Peyer's patch (tissue), 4 donors: ENCODE measurements around the gene PRPF6.

Experiments
- POLR2A ChIP-seq, 2 donors: fragments of 450-650 bp; IDR thresholded peaks; one replicate each; pipeline ENCODE4 v1.5.1; 2017; ENCODE audit warnings: antibody characterized with exemption in 2 of 2, mild to moderate bottlenecking in 2 of 2, moderate library complexity in 2 of 2
- TF ChIP-seq, protein P1 (sequence below), 6 experiments: fragments of 450-650 bp in 4 of 6; fragments of 200-600 bp in 2 of 6; sonication (generic) in 1 of 6; IDR thresholded peaks; one replicate each; pipeline ENCODE4 v1.5.1; 2017 to 2019; ENCODE audit warnings: antibody characterized with exemption in 6 of 6, mild to moderate bottlenecking in 3 of 6, moderate library complexity in 1 of 6

DNA sequence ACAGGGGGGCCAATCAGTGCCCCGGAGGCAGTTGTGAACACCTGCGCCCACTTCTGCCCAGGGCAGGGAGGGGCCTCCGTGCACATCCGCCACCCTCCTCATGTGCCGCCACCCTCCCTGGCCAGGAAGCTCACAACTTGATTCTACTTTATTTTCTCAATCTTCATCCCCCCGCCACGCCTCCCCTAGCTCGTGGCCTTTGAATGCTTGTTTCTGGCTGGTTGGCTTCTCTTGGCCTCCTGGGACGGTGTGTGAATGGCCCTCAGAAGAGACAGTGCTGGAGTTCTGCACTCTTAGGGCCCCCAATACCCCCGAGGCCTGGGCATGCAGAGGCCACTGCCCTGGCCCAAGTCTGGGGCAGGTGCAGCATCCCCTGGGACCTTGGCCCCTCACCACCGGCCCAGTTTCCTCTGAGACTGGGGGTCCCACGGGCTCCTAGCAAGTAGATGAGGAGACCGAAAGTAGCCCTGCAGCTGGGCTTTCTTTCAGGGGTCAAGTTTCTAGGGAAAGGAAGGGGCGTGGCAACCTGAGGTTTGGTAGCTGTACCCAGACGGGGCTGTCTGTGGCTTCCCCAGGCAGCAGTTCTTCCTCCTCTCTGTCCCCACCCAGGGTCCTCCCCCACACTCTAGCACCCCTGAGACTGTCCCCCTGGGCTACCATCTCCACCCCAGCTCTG lies 97.1 kb downstream of the PRPF6 start:
- TF ChIP-seq POLR2A (IDR thresholded peaks at IDR 0.05) = no peak
- TF ChIP-seq, protein P1, sequence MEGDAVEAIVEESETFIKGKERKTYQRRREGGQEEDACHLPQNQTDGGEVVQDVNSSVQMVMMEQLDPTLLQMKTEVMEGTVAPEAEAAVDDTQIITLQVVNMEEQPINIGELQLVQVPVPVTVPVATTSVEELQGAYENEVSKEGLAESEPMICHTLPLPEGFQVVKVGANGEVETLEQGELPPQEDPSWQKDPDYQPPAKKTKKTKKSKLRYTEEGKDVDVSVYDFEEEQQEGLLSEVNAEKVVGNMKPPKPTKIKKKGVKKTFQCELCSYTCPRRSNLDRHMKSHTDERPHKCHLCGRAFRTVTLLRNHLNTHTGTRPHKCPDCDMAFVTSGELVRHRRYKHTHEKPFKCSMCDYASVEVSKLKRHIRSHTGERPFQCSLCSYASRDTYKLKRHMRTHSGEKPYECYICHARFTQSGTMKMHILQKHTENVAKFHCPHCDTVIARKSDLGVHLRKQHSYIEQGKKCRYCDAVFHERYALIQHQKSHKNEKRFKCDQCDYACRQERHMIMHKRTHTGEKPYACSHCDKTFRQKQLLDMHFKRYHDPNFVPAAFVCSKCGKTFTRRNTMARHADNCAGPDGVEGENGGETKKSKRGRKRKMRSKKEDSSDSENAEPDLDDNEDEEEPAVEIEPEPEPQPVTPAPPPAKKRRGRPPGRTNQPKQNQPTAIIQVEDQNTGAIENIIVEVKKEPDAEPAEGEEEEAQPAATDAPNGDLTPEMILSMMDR (IDR thresholded peaks at IDR 0.05) = no peak
